ENCODE data around the gene TTLL6. TPM values are rescaled to one million over a fixed set of nuclear protein-coding genes. Genes with fewer than 3 reads are reported as not detected.

Gene TTLL6
- total RNA-seq (1 to 10 TPM; 2.3 to 2.8 TPM), polyA plus RNA-seq (under 1 TPM; 0.94 to 0.95 TPM)
- long read RNA-seq, donor 1, result 0 reads
- long read RNA-seq, donor 2, result 0 reads
- long read RNA-seq, donor 3, result 0 reads
- long read RNA-seq, donor 4, result 0 reads
- long read RNA-seq, donor 5, result 0 reads

DNA sequence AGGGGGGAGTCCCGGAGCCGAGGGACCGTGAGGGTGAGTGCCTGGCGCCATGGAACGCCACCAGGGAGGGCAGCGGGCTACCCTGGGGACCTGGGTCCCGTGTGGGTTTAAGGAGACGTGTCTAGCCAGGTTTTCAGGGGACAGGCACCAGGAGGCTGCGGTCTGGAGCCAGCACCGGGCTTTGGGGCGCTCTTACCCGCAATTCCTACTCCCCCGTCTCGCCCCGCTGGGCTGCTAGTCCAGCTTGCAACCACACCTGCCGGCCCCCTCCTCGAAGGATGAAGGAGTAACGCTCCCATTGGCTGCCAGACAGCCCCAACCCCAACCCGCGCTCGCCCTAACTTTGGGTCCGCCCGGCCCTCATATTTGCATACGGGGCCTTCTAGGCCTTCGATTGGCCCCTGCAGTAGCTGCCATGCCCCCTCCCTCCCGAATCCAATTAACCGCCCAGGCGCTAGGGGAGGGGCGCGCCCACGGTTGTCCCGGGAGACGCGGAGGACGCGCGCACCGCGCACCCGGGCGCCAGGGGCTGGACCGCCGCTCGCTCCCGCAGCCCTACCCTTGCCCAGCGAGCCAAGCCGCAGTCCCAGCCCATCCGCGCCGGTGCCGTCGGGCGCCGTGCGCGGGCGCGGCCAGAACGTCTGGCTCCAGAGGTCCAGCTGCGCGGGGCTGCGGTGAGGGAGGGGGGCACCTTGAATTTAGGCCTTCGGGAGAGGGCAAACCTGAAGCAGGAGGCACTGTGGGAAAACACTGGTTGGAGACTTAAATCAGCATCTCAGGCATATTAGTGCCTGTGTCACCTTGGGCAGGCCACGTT, at the start of gene TTLL6:
TSS of gene TTLL6 (minus strand) at position 456 of the 817 bp plus-strand sequence. CDS start at position 299, 157 bp downstream.
- no peak within 1 kb of the TSS for H3K4me3 ChIP-seq
- peaks cover 0 to 22% (median 16%) of the 10 kb centered on the region in 3 donors for H3K27me3 ChIP-seq (ENCODE audit: control insufficient read depth in 3 of 3, insufficient read depth in 3 of 3, low read length in 2 of 3)
- ATAC-seq (ENCODE audit: insufficient read depth, low FRiP score) (peak; percentile 99), DNase-seq (peak; percentile 84 to 92 (median 88))
- no peaks in the 10 kb centered on the region for H3K9me3 ChIP-seq (ENCODE audit: control insufficient read depth in 4 of 4, insufficient read depth in 3 of 4, low read length in 3 of 4)
- 1 to 2% methylated on average over 57 to 64 of the region's 64 CpGs for WGBS, 2 donors
- H3K9ac ChIP-seq (ENCODE audit: insufficient read depth in 1 of 2, low read length in 2 of 2), result peak within 1 kb of the TSS in 1 of 2 donors; percentile 26
- H3K36me3 ChIP-seq (ENCODE audit: control insufficient read depth in 4 of 4, insufficient read depth in 4 of 4, low read length in 4 of 4), result no peaks in the 10 kb centered on the region
- TF ChIP-seq, protein P1, sequence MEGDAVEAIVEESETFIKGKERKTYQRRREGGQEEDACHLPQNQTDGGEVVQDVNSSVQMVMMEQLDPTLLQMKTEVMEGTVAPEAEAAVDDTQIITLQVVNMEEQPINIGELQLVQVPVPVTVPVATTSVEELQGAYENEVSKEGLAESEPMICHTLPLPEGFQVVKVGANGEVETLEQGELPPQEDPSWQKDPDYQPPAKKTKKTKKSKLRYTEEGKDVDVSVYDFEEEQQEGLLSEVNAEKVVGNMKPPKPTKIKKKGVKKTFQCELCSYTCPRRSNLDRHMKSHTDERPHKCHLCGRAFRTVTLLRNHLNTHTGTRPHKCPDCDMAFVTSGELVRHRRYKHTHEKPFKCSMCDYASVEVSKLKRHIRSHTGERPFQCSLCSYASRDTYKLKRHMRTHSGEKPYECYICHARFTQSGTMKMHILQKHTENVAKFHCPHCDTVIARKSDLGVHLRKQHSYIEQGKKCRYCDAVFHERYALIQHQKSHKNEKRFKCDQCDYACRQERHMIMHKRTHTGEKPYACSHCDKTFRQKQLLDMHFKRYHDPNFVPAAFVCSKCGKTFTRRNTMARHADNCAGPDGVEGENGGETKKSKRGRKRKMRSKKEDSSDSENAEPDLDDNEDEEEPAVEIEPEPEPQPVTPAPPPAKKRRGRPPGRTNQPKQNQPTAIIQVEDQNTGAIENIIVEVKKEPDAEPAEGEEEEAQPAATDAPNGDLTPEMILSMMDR (IDR thresholded peaks at IDR 0.05; ENCODE audit: control extremely low read depth, extremely low read depth), result no peak
- no peak within 1 kb of the TSS for H3K27ac ChIP-seq (ENCODE audit: low read depth in 1 of 2, low read length in 1 of 2)
- H3K4me1 ChIP-seq (ENCODE audit: control insufficient read depth in 5 of 5, insufficient read depth in 5 of 5, low read length in 5 of 5), result peaks cover 0 to 10% (median 3%) of the 10 kb centered on the region in 5 donors

DNA sequence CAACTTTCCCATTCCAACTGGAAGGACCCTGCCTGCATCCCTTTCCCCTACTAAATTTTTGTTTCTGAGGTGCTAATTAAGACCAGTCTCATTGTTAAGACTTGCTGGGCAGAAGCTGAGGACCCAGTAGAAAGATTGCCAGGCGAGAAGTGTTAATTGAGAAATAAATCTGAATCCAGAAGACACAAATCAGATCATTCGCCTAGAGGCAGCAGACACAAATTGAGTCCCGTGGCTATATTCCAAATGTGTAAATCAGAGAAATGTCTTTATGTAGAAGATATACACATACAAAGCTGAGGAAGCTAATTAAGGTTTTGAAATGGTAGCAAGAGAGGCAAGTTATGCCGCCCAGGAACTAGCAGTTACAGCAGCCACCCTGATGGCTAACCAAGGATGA, 43.4 kb upstream of the TTLL6 start:
- Histone ChIP-seq H3K4me3 (no peak overlapping the region), H3K27me3 (ENCODE audit: control insufficient read depth in 3 of 3, insufficient read depth in 3 of 3, low read length in 2 of 3) (no peaks in the 10 kb centered on the region), H3K4me1 (ENCODE audit: control insufficient read depth in 5 of 5, insufficient read depth in 5 of 5, low read length in 5 of 5) (no peaks in the 10 kb centered on the region), H3K36me3 (ENCODE audit: control insufficient read depth in 4 of 4, insufficient read depth in 4 of 4, low read length in 4 of 4) (peaks cover 27 to 55% (median 33%) of the 10 kb centered on the region in 4 donors), H3K9ac (ENCODE audit: insufficient read depth in 1 of 2, low read length in 2 of 2) (no peak overlapping the region), H3K27ac (ENCODE audit: low read depth in 1 of 2, low read length in 1 of 2) (no peak overlapping the region), H3K9me3 (ENCODE audit: control insufficient read depth in 4 of 4, insufficient read depth in 3 of 4, low read length in 3 of 4) (no peaks in the 10 kb centered on the region)
- TF ChIP-seq, protein P1 (IDR thresholded peaks at IDR 0.05; ENCODE audit: control extremely low read depth, extremely low read depth), result no peak
- ATAC-seq (ENCODE audit: insufficient read depth, low FRiP score), result no peak
- 94 to 99% methylated on average over 4 of the region's 4 CpGs for WGBS, 2 donors
- no peak for DNase-seq

DNA sequence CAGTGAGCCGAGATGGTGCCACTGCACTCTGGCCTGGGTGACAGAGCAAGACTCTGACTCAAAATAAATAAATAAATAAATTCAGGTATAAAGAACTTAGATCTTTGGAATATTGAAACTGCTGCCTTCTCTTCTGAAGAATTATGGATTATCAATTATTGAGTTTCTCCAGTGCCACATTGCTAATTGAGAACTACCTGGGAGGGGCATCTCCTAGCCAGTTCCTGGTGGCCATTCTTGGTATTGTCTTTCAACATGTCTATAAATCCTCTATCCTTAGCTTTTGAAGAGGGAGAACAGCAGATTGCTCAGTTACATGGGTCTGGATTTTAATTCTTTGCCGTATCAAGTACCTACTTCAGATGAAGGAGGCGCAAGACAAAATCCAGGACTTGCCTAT, 43.0 kb upstream of the TTLL6 start:
- DNase-seq (no peak), ATAC-seq (ENCODE audit: insufficient read depth, low FRiP score) (no peak)
- H3K27me3 ChIP-seq (ENCODE audit: control insufficient read depth in 3 of 3, insufficient read depth in 3 of 3, low read length in 2 of 3), result no peaks in the 10 kb centered on the region
- TF ChIP-seq, protein P1 (IDR thresholded peaks at IDR 0.05; ENCODE audit: control extremely low read depth, extremely low read depth), result no peak
- peaks cover 27 to 57% (median 36%) of the 10 kb centered on the region in 4 donors for H3K36me3 ChIP-seq (ENCODE audit: control insufficient read depth in 4 of 4, insufficient read depth in 4 of 4, low read length in 4 of 4)
- no peak overlapping the region for H3K9ac ChIP-seq (ENCODE audit: insufficient read depth in 1 of 2, low read length in 2 of 2)
- H3K9me3 ChIP-seq (ENCODE audit: control insufficient read depth in 4 of 4, insufficient read depth in 3 of 4, low read length in 3 of 4), result no peaks in the 10 kb centered on the region
- no peak overlapping the region for H3K4me3 ChIP-seq
- H3K27ac ChIP-seq (ENCODE audit: low read depth in 1 of 2, low read length in 1 of 2), result no peak overlapping the region
- WGBS, 2 donors, result 98 to 99% methylated on average over 3 of the region's 3 CpGs
- H3K4me1 ChIP-seq (ENCODE audit: control insufficient read depth in 5 of 5, insufficient read depth in 5 of 5, low read length in 5 of 5), result no peaks in the 10 kb centered on the region
